Activated CD4-positive, alpha-beta memory T cell treated with anti-CD3 and anti-CD28 coated beads, Interleukin-2, amount 10 ng/mL, durations not matched to agents 7 days and 5 days (primary cell): ENCODE measurements around the gene PLEKHG4B. TPM values are rescaled to one million over a fixed set of nuclear protein-coding genes. Genes with fewer than 3 reads are reported as not detected.

ENCODE experiments used
- CTCF ChIA-PET: fragments of 350-600 bp; sonication (Branson Sonifier 250); formaldehyde crosslinking; loops from one replicate; lab custom pipeline; 2021; ENCODE audit warnings: antibody characterized with exemption, inconsistent platforms; lab: Charles Lee
- POLR2A ChIA-PET: fragments of 350-600 bp; sonication (Branson Sonifier 250); formaldehyde crosslinking; loops from one replicate; lab custom pipeline; 2021; ENCODE audit warnings: antibody characterized with exemption; lab: Charles Lee
- DNase-seq: peaks from one replicate; pipeline ENCODE4 v3.0.0-alpha.2; 2020
- H3K27ac Mint-ChIP-seq: one replicate; pipeline ENCODE4 v1.8.0; 2021; ENCODE audit warnings: mild to moderate bottlenecking, mixed read lengths
- H3K27me3 Mint-ChIP-seq: one replicate; pipeline ENCODE4 v1.8.0; 2021; ENCODE audit warnings: mixed read lengths
- H3K36me3 Mint-ChIP-seq: one replicate; pipeline ENCODE4 v1.8.0; 2021; ENCODE audit warnings: low read depth, mixed read lengths
- H3K4me1 Mint-ChIP-seq: one replicate; pipeline ENCODE4 v1.8.0; 2021; ENCODE audit warnings: mixed read lengths
- H3K4me3 Mint-ChIP-seq: one replicate; pipeline ENCODE4 v1.8.0; 2021; ENCODE audit warnings: mild to moderate bottlenecking, mixed read lengths
- H3K9me3 Mint-ChIP-seq: one replicate; pipeline ENCODE4 v1.8.0; 2021; ENCODE audit warnings: mixed read lengths
- total RNA-seq, 2 experiments: library from RNA; stranded (reverse); gene quantifications; one replicate each; pipeline ENCODE4 v1.2.3, GENCODE V29; 2021

Gene PLEKHG4B
- total RNA-seq, 2 experiments from 2014 or later, result not detected

DNA sequence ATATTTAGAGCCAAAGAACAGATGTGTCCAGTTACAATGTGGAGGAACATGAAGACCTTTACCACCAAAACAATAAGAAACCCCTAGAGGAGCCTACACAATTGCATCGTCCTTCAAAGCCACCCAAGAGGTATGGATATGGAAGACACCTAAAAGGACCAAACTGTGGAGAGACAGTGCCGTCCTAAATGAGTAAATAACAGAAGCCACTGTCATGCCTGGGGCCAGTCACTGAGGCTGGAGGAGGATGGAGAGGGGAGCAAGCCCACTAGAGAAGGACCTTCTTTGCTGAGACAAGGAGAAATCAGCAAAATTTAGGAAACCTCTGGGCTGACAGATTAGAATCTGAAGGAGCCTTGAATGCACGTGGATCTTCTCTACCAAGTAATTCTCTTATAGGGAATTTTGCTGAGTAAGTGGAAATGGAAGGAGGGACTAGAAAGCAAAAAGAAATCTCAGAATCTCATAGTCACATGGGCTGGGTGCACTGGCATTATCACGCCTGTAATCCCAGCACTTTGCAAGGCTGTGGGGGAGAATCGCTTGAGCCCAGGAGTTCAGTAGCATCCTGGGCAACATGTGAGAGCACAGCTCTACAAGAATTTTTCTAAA is 27.6 kb downstream of the PLEKHG4B start:
- Mint-ChIP-seq H3K4me3 (no peak overlapping the region), H3K27ac (no peak overlapping the region), H3K36me3 (no peaks in the 10 kb centered on the region), H3K27me3 (peaks cover 14% of the 10 kb centered on the region), H3K4me1 (no peaks in the 10 kb centered on the region), H3K9me3 (peaks cover 6% of the 10 kb centered on the region)
- ChIA-PET CTCF (no interaction called here), POLR2A (no interaction called here)
- no peak for DNase-seq

DNA sequence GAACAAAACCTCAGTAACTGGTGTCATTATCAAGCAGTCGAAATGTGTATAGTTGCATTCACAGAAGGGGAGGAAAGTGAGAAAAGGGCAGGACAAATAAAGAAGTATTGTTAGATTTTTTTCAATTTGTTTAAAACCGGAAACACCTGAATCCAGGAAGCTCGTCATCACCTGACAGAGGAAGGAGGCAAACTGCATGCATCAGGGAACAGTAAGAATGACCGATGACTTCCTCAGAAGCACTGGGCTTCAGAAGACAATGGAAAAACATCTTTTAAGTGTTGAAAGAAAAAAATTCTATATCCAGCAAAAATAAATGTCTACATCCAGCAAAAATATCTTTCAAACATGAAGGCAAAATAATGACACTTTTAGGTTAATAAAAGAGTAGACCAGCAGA is 29.5 kb downstream of the PLEKHG4B start:
- Mint-ChIP-seq H3K36me3 (no peaks in the 10 kb centered on the region), H3K27me3 (peaks cover 22% of the 10 kb centered on the region), H3K4me3 (no peak overlapping the region), H3K9me3 (peaks cover 13% of the 10 kb centered on the region), H3K4me1 (no peaks in the 10 kb centered on the region), H3K27ac (no peak overlapping the region)
- ChIA-PET POLR2A (no interaction called here), CTCF (no interaction called here)
- no peak for DNase-seq

DNA sequence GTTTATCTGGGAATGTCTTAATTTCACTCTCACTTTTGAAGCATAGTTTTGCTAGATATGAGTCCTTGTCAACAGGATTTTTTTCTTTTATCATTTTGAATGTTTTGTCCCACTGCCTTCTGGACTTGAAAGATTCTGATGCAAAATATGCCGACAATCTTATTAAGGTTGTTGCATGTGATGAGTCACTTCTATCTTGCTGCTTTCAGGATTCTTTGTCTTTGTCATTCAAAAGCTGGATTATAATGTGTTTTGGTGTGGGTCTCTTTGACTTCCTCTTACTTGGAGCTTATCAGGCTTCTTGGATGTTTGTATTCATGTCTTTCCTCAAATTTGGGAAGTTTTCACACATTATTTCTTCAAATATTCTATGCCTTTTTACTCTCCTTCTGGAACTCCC is 33.8 kb downstream of the PLEKHG4B start:
- Mint-ChIP-seq H3K27me3 (peaks cover 25% of the 10 kb centered on the region), H3K36me3 (no peaks in the 10 kb centered on the region), H3K4me1 (no peaks in the 10 kb centered on the region), H3K9me3 (peaks cover 15% of the 10 kb centered on the region), H3K27ac (no peak overlapping the region), H3K4me3 (no peak overlapping the region)
- ChIA-PET CTCF (no interaction called here), POLR2A (no interaction called here)
- no peak for DNase-seq

DNA sequence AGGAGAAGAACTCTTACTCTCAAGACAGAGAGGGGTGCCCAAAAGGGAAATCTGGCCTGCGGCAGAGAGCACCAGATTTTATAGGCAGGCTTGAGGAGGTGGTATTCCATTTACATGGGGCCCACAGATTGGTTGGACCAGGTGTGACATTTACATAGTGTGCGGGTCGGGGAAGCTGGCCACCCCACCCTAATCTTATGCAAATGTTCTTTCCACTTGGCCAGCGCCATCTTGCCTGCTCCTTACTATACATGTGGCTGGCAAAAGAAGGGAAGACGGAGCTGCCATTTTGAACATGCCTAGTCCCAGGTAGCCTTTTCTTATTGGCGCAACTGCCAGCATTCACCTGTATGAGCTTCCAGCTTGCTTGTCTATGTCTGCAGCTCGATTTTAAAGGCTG is 34.8 kb downstream of the PLEKHG4B start:
- POLR2A ChIA-PET, result no interaction called here

DNA sequence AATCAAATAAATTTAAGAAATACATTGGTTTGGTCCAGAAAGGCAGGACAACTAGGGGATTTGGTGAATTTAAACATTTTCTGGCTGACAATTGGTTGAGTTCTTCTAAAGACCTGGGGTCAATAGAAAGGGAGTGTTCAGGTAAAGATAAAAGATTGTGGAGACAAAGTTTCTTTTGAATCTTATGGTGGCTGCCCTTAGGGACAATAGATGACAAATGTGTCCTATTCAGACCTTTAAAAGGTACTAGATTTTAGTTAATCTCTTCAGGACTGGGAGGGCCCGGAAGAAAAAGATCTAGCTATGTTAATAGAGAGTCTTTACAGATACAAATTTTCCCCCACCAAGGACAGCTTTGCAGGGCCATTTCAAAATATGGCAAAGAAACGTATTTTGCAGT is 35.9 kb downstream of the PLEKHG4B start:
- no peaks in the 10 kb centered on the region for H3K36me3 Mint-ChIP-seq
- H3K4me1 Mint-ChIP-seq, result no peaks in the 10 kb centered on the region
- POLR2A ChIA-PET, result interaction anchor here (1.3 kb wide), 1 partner anchor 10 kb away, joined by 3 read pairs; no protein-coding TSS in a partner anchor
- H3K4me3 Mint-ChIP-seq, result no peak overlapping the region
- no peak for DNase-seq
- no peak overlapping the region for H3K27ac Mint-ChIP-seq
- CTCF ChIA-PET, result no interaction called here
- peaks cover 9% of the 10 kb centered on the region for H3K9me3 Mint-ChIP-seq
- H3K27me3 Mint-ChIP-seq, result peaks cover 32% of the 10 kb centered on the region

More for the DNA sequence above, 34.8 kb downstream of the PLEKHG4B start:
- Mint-ChIP-seq H3K4me3 (no peak overlapping the region), H3K9me3 (peaks cover 9% of the 10 kb centered on the region), H3K4me1 (no peaks in the 10 kb centered on the region), H3K27me3 (peaks cover 32% of the 10 kb centered on the region), H3K27ac (no peak overlapping the region), H3K36me3 (no peaks in the 10 kb centered on the region)
- CTCF ChIA-PET, result no interaction called here
- no peak for DNase-seq

DNA sequence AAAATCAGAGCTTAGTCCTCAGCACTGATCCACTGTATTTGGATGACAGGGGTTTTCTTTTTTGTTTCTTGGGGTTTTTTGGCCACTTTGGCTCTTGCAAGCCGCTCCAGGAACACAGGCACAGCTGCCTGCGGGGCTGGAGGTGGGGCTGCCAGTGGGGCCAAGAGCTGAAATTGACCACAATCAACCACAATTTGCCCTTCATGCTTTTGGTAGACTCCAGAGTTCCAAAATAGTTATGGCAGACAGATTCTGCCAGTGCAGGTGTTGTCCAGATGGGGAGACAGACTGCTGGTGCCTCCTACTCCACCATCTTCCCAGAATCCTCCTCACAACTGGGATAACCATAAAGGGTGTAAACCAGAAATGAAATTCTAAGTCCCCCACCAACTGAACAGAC is 36.5 kb downstream of the PLEKHG4B start:
- no peaks in the 10 kb centered on the region for H3K36me3 Mint-ChIP-seq
- peaks cover 32% of the 10 kb centered on the region for H3K27me3 Mint-ChIP-seq

DNA sequence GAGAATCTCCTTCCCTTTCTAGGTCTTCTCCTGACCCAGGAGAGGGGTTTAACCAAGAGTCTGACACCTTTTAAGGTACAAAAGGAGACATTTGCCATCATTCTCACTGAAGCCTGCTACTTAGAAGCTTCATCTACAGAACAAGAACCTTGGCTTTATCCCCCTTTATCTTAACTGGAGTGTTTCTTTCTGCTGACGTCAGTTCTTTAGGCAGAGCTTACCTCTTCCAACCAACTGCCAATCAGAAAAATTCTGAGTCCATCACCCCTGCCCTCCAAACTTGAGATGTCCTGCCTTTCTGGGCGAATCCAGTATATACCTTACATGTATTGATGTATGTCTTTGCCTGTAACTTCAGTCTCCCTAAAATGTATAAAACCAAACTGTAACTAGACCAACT is 37.2 kb downstream of the PLEKHG4B start:
- ChIA-PET CTCF (no interaction called here), POLR2A (no interaction called here)
- DNase-seq, result no peak
- Mint-ChIP-seq H3K27me3 (peaks cover 26% of the 10 kb centered on the region), H3K27ac (no peak overlapping the region), H3K4me3 (no peak overlapping the region), H3K36me3 (no peaks in the 10 kb centered on the region), H3K4me1 (no peaks in the 10 kb centered on the region), H3K9me3 (peaks cover 9% of the 10 kb centered on the region)

More for the DNA sequence above, 36.5 kb downstream of the PLEKHG4B start:
- POLR2A ChIA-PET, result interaction anchor here (1.3 kb wide), 1 partner anchor 11 kb away, joined by 3 read pairs; no protein-coding TSS in a partner anchor
- H3K4me3 Mint-ChIP-seq, result no peak overlapping the region
- CTCF ChIA-PET, result no interaction called here
- no peak overlapping the region for H3K27ac Mint-ChIP-seq
- peaks cover 9% of the 10 kb centered on the region for H3K9me3 Mint-ChIP-seq
- H3K4me1 Mint-ChIP-seq, result no peaks in the 10 kb centered on the region
- no peak for DNase-seq

DNA sequence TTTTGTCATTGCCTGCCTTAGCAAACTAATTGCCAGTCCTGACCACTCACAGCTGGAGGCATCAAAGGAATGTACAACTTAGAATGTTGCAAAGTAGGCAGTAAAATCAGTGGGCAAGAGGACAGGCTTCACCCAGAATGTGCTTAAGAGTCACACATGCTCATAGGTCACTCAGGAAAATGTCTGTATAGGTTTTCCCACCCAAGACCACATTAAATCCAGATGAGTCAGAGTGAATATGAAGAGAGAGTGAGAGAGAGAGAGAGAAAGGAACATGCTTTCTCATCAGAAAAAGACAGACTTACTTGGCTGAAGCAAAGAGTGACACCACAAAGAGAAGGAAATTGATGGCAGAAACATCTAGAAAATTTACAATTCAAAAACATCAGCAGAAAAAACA is 37.9 kb downstream of the PLEKHG4B start:
- no peak overlapping the region for H3K27ac Mint-ChIP-seq
- DNase-seq, result no peak
- CTCF ChIA-PET, result no interaction called here
- no peaks in the 10 kb centered on the region for H3K4me1 Mint-ChIP-seq
- no peaks in the 10 kb centered on the region for H3K36me3 Mint-ChIP-seq
- peaks cover 9% of the 10 kb centered on the region for H3K9me3 Mint-ChIP-seq
- peaks cover 25% of the 10 kb centered on the region for H3K27me3 Mint-ChIP-seq
- POLR2A ChIA-PET, result no interaction called here
- H3K4me3 Mint-ChIP-seq, result no peak overlapping the region

DNA sequence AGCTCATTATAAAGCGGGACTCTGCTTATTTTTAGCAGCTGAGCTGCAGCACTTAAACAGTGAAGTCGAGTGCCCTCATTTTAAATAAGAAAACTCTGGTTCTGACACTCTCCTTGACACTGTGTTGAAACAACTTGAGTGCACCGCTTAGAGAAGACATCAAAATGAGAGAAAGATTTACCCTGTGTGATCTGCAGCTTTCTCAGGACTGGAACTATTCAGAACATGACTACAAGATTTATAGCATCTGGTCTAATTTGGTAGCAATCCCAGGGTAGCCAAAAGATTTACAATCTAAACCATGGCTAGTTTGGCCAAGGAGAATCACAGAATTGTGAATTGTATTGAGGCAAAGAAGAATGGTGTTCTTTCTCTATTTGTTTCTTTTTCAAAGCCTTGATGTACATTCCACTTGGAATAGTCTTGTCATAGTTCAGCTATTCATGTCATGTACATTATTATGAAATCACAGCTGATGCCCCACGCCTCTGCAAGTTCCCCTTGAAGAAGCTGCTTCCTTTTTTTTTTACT is 38.7 kb downstream of the PLEKHG4B start:
- Mint-ChIP-seq H3K4me1 (no peaks in the 10 kb centered on the region), H3K27me3 (peaks cover 24% of the 10 kb centered on the region), H3K27ac (no peak overlapping the region), H3K9me3 (peaks cover 9% of the 10 kb centered on the region), H3K4me3 (no peak overlapping the region), H3K36me3 (no peaks in the 10 kb centered on the region)
- POLR2A ChIA-PET, result no interaction called here
- no peak for DNase-seq
- CTCF ChIA-PET, result no interaction called here

DNA sequence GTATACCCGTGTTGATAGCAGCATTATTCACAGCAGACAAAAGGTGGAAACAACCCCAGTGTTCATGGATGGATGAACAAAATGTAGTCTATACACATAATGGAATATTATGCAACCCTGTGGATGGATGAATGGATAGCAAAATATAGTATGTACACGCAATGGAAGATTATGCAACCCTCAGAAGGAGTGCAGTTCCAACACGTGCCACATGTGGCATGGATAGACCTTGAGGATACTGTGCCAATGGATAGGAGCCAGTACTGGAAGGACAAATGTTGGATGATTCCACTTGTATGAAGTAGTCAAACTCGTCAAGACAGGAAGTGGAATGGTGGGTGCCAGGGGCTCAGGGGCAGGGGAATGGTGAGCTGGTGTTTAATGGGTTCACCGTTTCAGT is 44.9 kb downstream of the PLEKHG4B start:
- no peak for DNase-seq
- H3K9me3 Mint-ChIP-seq, result no peaks in the 10 kb centered on the region
- H3K27ac Mint-ChIP-seq, result no peak overlapping the region
- no peak overlapping the region for H3K4me3 Mint-ChIP-seq
- CTCF ChIA-PET, result no interaction called here
- no peaks in the 10 kb centered on the region for H3K27me3 Mint-ChIP-seq
- H3K36me3 Mint-ChIP-seq, result no peaks in the 10 kb centered on the region
- POLR2A ChIA-PET, result no interaction called here
- no peaks in the 10 kb centered on the region for H3K4me1 Mint-ChIP-seq

DNA sequence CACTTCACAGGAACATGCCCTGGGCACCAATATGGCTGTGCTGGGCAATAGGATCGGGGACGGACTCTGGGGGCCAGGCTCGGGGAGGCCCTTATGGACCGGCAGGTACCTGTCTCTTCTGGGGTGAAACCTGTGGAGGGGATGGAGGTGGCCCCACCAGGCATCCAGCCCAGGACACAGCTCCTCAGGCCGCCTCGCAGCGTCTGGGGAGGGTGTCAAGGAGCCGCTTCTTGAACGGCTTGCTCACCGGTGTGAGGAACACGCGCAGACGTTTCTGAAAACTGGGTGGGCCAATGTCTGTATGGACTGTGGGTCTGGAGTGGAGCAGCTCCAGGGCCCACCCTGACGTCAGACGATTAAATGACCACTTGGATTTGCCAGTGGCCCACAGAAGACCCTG is 45.8 kb downstream of the PLEKHG4B start:
- DNase-seq, result no peak
- no peaks in the 10 kb centered on the region for H3K27me3 Mint-ChIP-seq
- ChIA-PET CTCF (no interaction called here), POLR2A (no interaction called here)
- H3K36me3 Mint-ChIP-seq, result no peaks in the 10 kb centered on the region
- no peaks in the 10 kb centered on the region for H3K4me1 Mint-ChIP-seq
- no peak overlapping the region for H3K27ac Mint-ChIP-seq
- no peak overlapping the region for H3K4me3 Mint-ChIP-seq
- no peaks in the 10 kb centered on the region for H3K9me3 Mint-ChIP-seq

DNA sequence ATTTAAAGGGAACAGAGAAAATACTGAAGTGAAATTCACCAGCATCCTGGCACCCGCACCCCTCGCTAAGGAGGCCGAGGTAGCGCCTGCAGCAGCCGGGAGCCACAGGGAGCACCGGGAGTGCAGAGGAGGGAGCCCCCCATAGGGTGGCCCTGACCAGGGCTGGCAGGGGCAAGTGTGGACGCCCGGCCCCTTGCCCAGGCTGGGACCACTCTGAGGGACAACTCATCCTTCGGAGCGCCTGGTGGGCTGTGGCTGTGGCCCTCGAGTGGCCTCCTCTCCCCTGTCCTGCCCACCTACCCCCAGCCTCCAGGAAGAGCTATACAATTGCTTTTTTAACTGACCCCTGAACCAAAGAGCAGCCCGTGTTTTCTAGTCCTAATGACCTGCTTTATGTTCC is 47.0 kb downstream of the PLEKHG4B start:
- ChIA-PET POLR2A (no interaction called here), CTCF (no interaction called here)
- no peaks in the 10 kb centered on the region for H3K4me1 Mint-ChIP-seq
- H3K27me3 Mint-ChIP-seq, result no peaks in the 10 kb centered on the region
- DNase-seq, result no peak
- no peak overlapping the region for H3K4me3 Mint-ChIP-seq
- no peak overlapping the region for H3K27ac Mint-ChIP-seq
- H3K9me3 Mint-ChIP-seq, result no peaks in the 10 kb centered on the region
- H3K36me3 Mint-ChIP-seq, result no peaks in the 10 kb centered on the region

DNA sequence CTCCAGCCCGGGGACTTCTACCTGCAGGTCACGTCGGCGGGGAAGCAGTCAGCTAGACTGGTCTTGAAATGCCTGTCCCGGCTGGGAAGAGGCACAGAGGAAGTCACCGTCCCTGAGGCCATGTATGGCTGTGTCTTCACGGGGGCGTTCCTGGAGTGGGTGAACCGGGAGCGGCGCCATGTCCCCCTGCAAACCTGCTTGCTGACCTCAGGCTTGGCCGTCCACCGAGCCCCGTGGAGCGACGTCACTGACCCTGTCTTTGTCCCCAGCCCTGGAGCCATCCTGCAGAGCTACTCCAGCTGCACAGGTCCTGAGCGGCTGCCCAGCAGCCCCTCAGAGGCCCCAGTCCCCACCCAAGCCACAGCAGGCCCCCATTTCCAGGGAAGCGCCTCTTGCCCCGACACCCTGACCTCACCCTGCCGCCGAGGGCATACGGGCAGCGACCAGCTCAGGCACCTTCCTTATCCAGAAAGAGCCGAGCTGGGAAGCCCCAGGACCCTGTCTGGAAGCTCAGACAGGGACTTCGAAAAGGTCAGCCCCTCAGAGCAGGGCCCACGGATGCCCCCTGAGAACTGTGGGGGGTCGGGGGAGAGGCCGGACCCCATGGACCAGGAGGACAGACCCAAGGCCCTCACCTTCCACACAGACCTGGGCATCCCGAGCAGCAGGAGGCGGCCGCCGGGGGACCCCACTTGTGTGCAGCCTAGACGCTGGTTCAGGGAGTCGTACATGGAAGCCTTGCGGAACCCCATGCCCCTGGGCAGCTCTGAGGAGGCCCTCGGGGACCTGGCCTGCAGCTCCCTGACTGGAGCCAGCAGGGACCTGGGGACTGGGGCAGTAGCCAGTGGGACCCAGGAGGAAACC is 47.8 kb downstream of the PLEKHG4B start:
- DNase-seq, result no peak
- Mint-ChIP-seq H3K27me3 (no peaks in the 10 kb centered on the region), H3K9me3 (no peaks in the 10 kb centered on the region), H3K4me3 (no peak overlapping the region), H3K4me1 (no peaks in the 10 kb centered on the region), H3K27ac (no peak overlapping the region), H3K36me3 (no peaks in the 10 kb centered on the region)
- POLR2A ChIA-PET, result no interaction called here
- CTCF ChIA-PET, result no interaction called here
